Thyroid gland (tissue), 4 donors: ENCODE results near the gene C12orf43.

Source experiments
- POLR2A ChIP-seq, 2 donors: fragments of 450-650 bp; IDR thresholded peaks; one replicate each; pipeline ENCODE4 v1.6.1; 2017; ENCODE audit warnings: antibody characterized with exemption in 2 of 2, mild to moderate bottlenecking in 2 of 2, moderate library complexity in 1 of 2
- TF ChIP-seq, protein P1 (sequence below), 6 experiments: fragments of 200-600 bp in 3 of 6; fragments of 450-650 bp in 3 of 6; sonication (generic) in 3 of 6; IDR thresholded peaks; one replicate each; pipeline ENCODE4 v1.5.1; 2016 to 2019; ENCODE audit warnings: antibody characterized with exemption in 6 of 6, mild to moderate bottlenecking in 2 of 6, inconsistent platforms in 1 of 6, moderate library complexity in 1 of 6

- TF ChIP-seq, protein P1, sequence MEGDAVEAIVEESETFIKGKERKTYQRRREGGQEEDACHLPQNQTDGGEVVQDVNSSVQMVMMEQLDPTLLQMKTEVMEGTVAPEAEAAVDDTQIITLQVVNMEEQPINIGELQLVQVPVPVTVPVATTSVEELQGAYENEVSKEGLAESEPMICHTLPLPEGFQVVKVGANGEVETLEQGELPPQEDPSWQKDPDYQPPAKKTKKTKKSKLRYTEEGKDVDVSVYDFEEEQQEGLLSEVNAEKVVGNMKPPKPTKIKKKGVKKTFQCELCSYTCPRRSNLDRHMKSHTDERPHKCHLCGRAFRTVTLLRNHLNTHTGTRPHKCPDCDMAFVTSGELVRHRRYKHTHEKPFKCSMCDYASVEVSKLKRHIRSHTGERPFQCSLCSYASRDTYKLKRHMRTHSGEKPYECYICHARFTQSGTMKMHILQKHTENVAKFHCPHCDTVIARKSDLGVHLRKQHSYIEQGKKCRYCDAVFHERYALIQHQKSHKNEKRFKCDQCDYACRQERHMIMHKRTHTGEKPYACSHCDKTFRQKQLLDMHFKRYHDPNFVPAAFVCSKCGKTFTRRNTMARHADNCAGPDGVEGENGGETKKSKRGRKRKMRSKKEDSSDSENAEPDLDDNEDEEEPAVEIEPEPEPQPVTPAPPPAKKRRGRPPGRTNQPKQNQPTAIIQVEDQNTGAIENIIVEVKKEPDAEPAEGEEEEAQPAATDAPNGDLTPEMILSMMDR (IDR thresholded peaks at IDR 0.05) = no peak
- TF ChIP-seq POLR2A (IDR thresholded peaks at IDR 0.05) = no peak
These were observed 38.6 kb downstream of the C12orf43 start for GRCh38 chr12:120977531-120978295.
